GM21423 (cell line): ENCODE results near the gene ASB7.
"Not testable (repeated sequence)": the region's sequence is repeated elsewhere in the genome, so short reads cannot be mapped to it uniquely, and the experiment has no call there.

ENCODE experiments used
- ATAC-seq: cut with Tn5 transposase; IDR thresholded peaks from one replicate; pipeline ENCODE4 v1.9.1; 2021; ENCODE audit warnings: mild to moderate bottlenecking, moderate library complexity; ENCODE audit not compliant: unreplicated experiment

The ASB7 gene

GRCh38 chr15:100648951-100649350, 46.6 kb downstream of the ASB7 start:
- no peak for ATAC-seq

- ATAC-seq, result no peak
Measured at GRCh38 chr15:100650685-100651084, 48.3 kb downstream of the ASB7 start.

- no peak for ATAC-seq
Measured at GRCh38 chr15:100651253-100651652, 48.9 kb downstream of the ASB7 start.

- no peak for ATAC-seq
Measured at GRCh38 chr15:100652116-100652515, 49.7 kb downstream of the ASB7 start.

GRCh38 chr15:100653608-100654007, 51.2 kb downstream of the ASB7 start:
- no peak for ATAC-seq

- ATAC-seq, result no peak
Measured at GRCh38 chr15:100658895-100659294, 56.5 kb downstream of the ASB7 start.

- ATAC-seq, result no peak
Measured at GRCh38 chr15:100661156-100661555, 58.8 kb downstream of the ASB7 start.

- ATAC-seq, result no peak
Measured at GRCh38 chr15:100663086-100663914, 60.9 kb downstream of the ASB7 start.

- ATAC-seq, result no peak
Measured at GRCh38 chr15:100663915-100664281, 61.5 kb downstream of the ASB7 start.

- ATAC-seq, result no peak
Measured at GRCh38 chr15:100665570-100665969, 63.2 kb downstream of the ASB7 start.

- no peak for ATAC-seq
Measured at GRCh38 chr15:100667405-100668347, 65.3 kb downstream of the ASB7 start.

GRCh38 chr15:100668348-100668745, 66.0 kb downstream of the ASB7 start:
- no peak for ATAC-seq

- ATAC-seq, result no peak
Measured at GRCh38 chr15:100669260-100669659, 66.9 kb downstream of the ASB7 start.

GRCh38 chr15:100670505-100671021, 68.2 kb downstream of the ASB7 start:
- no peak for ATAC-seq

- ATAC-seq, result no peak
Measured at GRCh38 chr15:100671124-100671680, 68.8 kb downstream of the ASB7 start.

- ATAC-seq, result no peak
Measured at GRCh38 chr15:100671858-100672543, 69.6 kb downstream of the ASB7 start.

GRCh38 chr15:100672959-100673358, 70.6 kb downstream of the ASB7 start:
- ATAC-seq, result no peak

- ATAC-seq, result not testable (repeated sequence)
Measured at GRCh38 chr15:100679151-100679550, 76.8 kb downstream of the ASB7 start.

- no peak for ATAC-seq
Measured at GRCh38 chr15:100680726-100681125, 78.3 kb downstream of the ASB7 start.

- ATAC-seq, result no peak
Measured at GRCh38 chr15:100681335-100681746, 79.0 kb downstream of the ASB7 start.

- ATAC-seq, result no peak
Measured at GRCh38 chr15:100682468-100682867, 80.1 kb downstream of the ASB7 start.
